ENCODE measurements around the gene PFN3.
A peak's percentile ranks its signal among the peaks of the same experiment; 100 is the strongest.

The PFN3 gene

GRCh38 chr5:177402271-177403043 lies 2.0 kb upstream of the PFN3 start:
- DNase-seq (ENCODE audit: extremely low spot score, insufficient read length, low read depth) = no peak
- FAIRE-seq = peak; percentile 90

- DNase-seq (ENCODE audit: extremely low spot score, insufficient read length, low read depth) (no peak), FAIRE-seq (no peak)
Measured at GRCh38 chr5:177397875-177398390, 2.5 kb downstream of the PFN3 start.

- no peak for FAIRE-seq
Measured at GRCh38 chr5:177396807-177397206, 3.7 kb downstream of the PFN3 start.

GRCh38 chr5:177396078-177396477 lies 4.4 kb downstream of the PFN3 start:
- DNase-seq (ENCODE audit: extremely low spot score, insufficient read length, low read depth) (no peak), FAIRE-seq (no peak)

More at GRCh38 chr5:177396807-177397206, 3.7 kb downstream of the PFN3 start:
- no peak for DNase-seq (ENCODE audit: extremely low spot score, insufficient read length, low read depth)

- FAIRE-seq = no peak
- no peak for DNase-seq (ENCODE audit: extremely low spot score, insufficient read length, low read depth)
Measured at GRCh38 chr5:177393990-177394389, 6.5 kb downstream of the PFN3 start.

- no peak for FAIRE-seq
- no peak for DNase-seq (ENCODE audit: extremely low spot score, insufficient read length, low read depth)
Measured at GRCh38 chr5:177393206-177393765, 7.2 kb downstream of the PFN3 start.

- FAIRE-seq (no peak), DNase-seq (ENCODE audit: extremely low spot score, insufficient read length, low read depth) (no peak)
Measured at GRCh38 chr5:177392765-177393164, 7.7 kb downstream of the PFN3 start.

GRCh38 chr5:177390363-177391300 lies 9.8 kb downstream of the PFN3 start:
- DNase-seq (ENCODE audit: extremely low spot score, insufficient read length, low read depth) (no peak), FAIRE-seq (peak; percentile 95)

- FAIRE-seq (peak; percentile 89), DNase-seq (ENCODE audit: extremely low spot score, insufficient read length, low read depth) (no peak)
Measured at GRCh38 chr5:177389241-177390169, 11.0 kb downstream of the PFN3 start.

GRCh38 chr5:177388521-177389052 lies 11.9 kb downstream of the PFN3 start:
- DNase-seq (ENCODE audit: extremely low spot score, insufficient read length, low read depth) = no peak
- no peak for FAIRE-seq

- DNase-seq (ENCODE audit: extremely low spot score, insufficient read length, low read depth) = no peak
- FAIRE-seq = no peak
Measured at GRCh38 chr5:177387405-177387804, 13.1 kb downstream of the PFN3 start.

GRCh38 chr5:177386542-177386941 lies 13.9 kb downstream of the PFN3 start:
- DNase-seq (ENCODE audit: extremely low spot score, insufficient read length, low read depth) = no peak
- no peak for FAIRE-seq

- no peak for FAIRE-seq
- DNase-seq (ENCODE audit: extremely low spot score, insufficient read length, low read depth) = no peak
Measured at GRCh38 chr5:177385720-177386119, 14.7 kb downstream of the PFN3 start.

GRCh38 chr5:177384134-177384533 lies 16.3 kb downstream of the PFN3 start, which contains the start of gene SLC34A1:
TSS of gene SLC34A1 (plus strand) at chr5:177384434. CDS start at chr5:177385742, 1,308 bp downstream.
- no peak for FAIRE-seq
- DNase-seq (ENCODE audit: extremely low spot score, insufficient read length, low read depth) = no peak

GRCh38 chr5:177383181-177383580 lies 17.3 kb downstream of the PFN3 start:
- FAIRE-seq = no peak
- DNase-seq (ENCODE audit: extremely low spot score, insufficient read length, low read depth) = no peak

GRCh38 chr5:177382423-177383029 lies 17.9 kb downstream of the PFN3 start:
- DNase-seq (ENCODE audit: extremely low spot score, insufficient read length, low read depth) (no peak), FAIRE-seq (peak; percentile 5)

GRCh38 chr5:177380805-177381126 lies 19.7 kb downstream of the PFN3 start:
- DNase-seq (ENCODE audit: extremely low spot score, insufficient read length, low read depth) (no peak), FAIRE-seq (no peak)

- peak; percentile 79 for FAIRE-seq
- no peak for DNase-seq (ENCODE audit: extremely low spot score, insufficient read length, low read depth)
Measured at GRCh38 chr5:177378884-177379883, 21.3 kb downstream of the PFN3 start.
